SU-DHL-6 (cell line): ENCODE data around the gene CCDC85C.

ENCODE experiments used
- H2AFZ ChIP-seq: fragments of 200-600 bp; sonication (generic); 2 replicates; pipeline ENCODE4 v1.6.1; 2014; ENCODE audit warnings: low read depth, mild to moderate bottlenecking, moderate library complexity, mixed read lengths, antibody characterized with exemption, low read length; ENCODE audit not compliant: severe bottlenecking
- H3F3A ChIP-seq: fragments of 200-600 bp; shearing (Covaris generic); 2 replicates; pipeline ENCODE4 v1.6.0; 2016; ENCODE audit warnings: antibody characterized with exemption, mild to moderate bottlenecking; ENCODE audit not compliant: insufficient read depth
- H3K27ac ChIP-seq: fragments of 200-600 bp; sonication (generic); 2 replicates; pipeline ENCODE4 v1.5.1; 2016; ENCODE audit warnings: low read depth, mild to moderate bottlenecking, low read length, moderate library complexity, mixed read lengths
- H3K27me3 ChIP-seq: fragments of 200-600 bp; sonication (generic), shearing (Covaris generic); 2 replicates; pipeline ENCODE4 v1.6.0; 2014; ENCODE audit warnings: mild to moderate bottlenecking, low read length
- H3K36me3 ChIP-seq: fragments of 200-600 bp; sonication (generic); 2 replicates; pipeline ENCODE4 v1.6.1; 2014; ENCODE audit warnings: mild to moderate bottlenecking, low read length, mixed read lengths
- H3K4me2 ChIP-seq: fragments of 300-600, 200-600 bp; shearing (Covaris generic), sonication (generic); 2 replicates; pipeline ENCODE4 v1.6.0; 2014; ENCODE audit warnings: low read length, low read depth, mild to moderate bottlenecking; ENCODE audit not compliant: poor library complexity, severe bottlenecking
- H3K4me3 ChIP-seq: fragments of 200-600 bp; sonication (generic); 2 replicates; pipeline ENCODE4 v1.5.1; 2014; ENCODE audit warnings: antibody characterized with exemption, low read length, mild to moderate bottlenecking, mixed read lengths; ENCODE audit not compliant: insufficient read depth, poor library complexity, severe bottlenecking
- H3K79me2 ChIP-seq: fragments of 200-600 bp; sonication (generic); 2 replicates; pipeline ENCODE4 v1.6.1; 2014; ENCODE audit warnings: mild to moderate bottlenecking, low read length, moderate library complexity; ENCODE audit not compliant: insufficient read depth
- H3K9ac ChIP-seq: fragments of 200-600 bp; sonication (generic); 2 replicates; pipeline ENCODE4 v1.7.0; 2014; ENCODE audit warnings: mild to moderate bottlenecking, low read length
- H3K9me2 ChIP-seq: fragments of 200-600 bp; sonication (generic); replicated peaks from 2 replicates; pipeline ENCODE4 v1.6.1; 2014; ENCODE audit warnings: low read length; ENCODE audit not compliant: insufficient read depth
- H3K9me3 ChIP-seq: fragments of 200-600 bp; sonication (generic); 2 replicates; pipeline ENCODE4 v1.6.1; 2014; ENCODE audit warnings: low read length, mixed read lengths; ENCODE audit not compliant: insufficient read depth
- H4K20me1 ChIP-seq: fragments of 200-600 bp; sonication (generic); 2 replicates; pipeline ENCODE4 v1.6.1; 2014; ENCODE audit warnings: low read depth, mild to moderate bottlenecking, antibody characterized with exemption, low read length, moderate library complexity, mixed read lengths
- CTCF ChIP-seq: fragments of 200-600 bp; sonication (generic); IDR thresholded peaks from one replicate; pipeline ENCODE4 v1.5.1; 2017; ENCODE audit warnings: antibody characterized with exemption, mild to moderate bottlenecking, low read length, moderate library complexity; ENCODE audit not compliant: insufficient read depth, poor library complexity, severe bottlenecking
- EZH2phosphoT487 ChIP-seq: fragments of 200-600 bp; sonication (generic), shearing (Covaris generic); conservative IDR thresholded peaks from 2 replicates; pipeline ENCODE4 v1.6.1; 2018; ENCODE audit warnings: mild to moderate bottlenecking, antibody characterized with exemption, low read length, moderate library complexity, mixed read lengths

The CCDC85C gene

DNA sequence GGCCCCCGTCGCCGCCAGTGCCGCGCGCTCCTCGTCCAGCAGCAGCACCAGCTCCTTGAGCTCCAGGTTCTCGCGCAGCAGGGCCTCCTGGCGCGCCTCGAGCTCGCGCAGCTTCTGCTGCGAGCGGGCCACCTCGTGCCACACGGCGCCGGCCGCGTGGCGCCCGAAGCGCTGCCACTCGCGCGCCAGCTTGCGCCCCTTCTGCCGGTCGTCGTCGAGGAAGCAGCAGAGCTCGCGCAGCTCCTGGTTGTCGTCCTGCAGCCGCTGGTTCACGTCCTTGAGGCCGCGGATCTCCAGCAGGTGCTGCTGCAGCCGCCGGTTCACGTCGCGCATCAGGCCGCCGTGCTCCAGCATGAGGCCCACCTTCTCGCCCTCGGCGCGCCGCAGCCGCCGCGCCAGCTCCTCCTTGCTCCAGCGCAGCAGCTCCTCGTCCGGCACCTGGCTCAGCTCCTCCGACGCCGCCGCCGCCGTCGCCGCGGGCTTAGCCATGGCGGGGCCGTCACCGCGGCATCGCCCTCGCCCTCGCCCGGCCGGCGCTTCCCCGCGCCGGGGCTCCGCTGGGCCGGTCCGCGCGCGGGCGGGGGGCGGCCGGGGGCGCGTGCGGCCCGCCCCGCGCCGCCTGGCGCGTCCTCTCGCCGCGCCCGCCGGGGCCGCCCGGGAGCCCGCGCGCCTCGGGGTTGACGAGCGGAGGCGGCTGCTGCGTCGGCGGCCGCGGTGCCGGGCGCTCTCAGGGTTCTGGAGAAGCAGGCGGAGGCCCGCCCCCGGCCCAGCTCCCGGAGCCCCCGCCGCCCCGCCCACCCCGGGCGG is at the start of gene CCDC85C:
Gene CCDC85C, minus strand, starts transcription at position 737 of the 807 bp plus-strand sequence. Its CDS starts 248 bp downstream, at position 489.
- no peak within 1 kb of the TSS for H3K27ac ChIP-seq
- no peaks in the 10 kb centered on the region for H3F3A ChIP-seq
- no peaks in the 10 kb centered on the region for H3K9me3 ChIP-seq
- H3K4me3 ChIP-seq = peak within 1 kb of the TSS; percentile 59
- H3K4me2 ChIP-seq = peak within 1 kb of the TSS; percentile 70
- TF ChIP-seq EZH2phosphoT487 = no peak
- no peak for TF ChIP-seq CTCF
- no peaks in the 10 kb centered on the region for H3K36me3 ChIP-seq
- no peaks in the 10 kb centered on the region for H4K20me1 ChIP-seq
- peak within 1 kb of the TSS; percentile 86 for H2AFZ ChIP-seq
- H3K9ac ChIP-seq = peak within 1 kb of the TSS; percentile 59
- no peaks in the 10 kb centered on the region for H3K79me2 ChIP-seq
- H3K27me3 ChIP-seq = no peaks in the 10 kb centered on the region
- no peaks in the 10 kb centered on the region for H3K9me2 ChIP-seq

DNA sequence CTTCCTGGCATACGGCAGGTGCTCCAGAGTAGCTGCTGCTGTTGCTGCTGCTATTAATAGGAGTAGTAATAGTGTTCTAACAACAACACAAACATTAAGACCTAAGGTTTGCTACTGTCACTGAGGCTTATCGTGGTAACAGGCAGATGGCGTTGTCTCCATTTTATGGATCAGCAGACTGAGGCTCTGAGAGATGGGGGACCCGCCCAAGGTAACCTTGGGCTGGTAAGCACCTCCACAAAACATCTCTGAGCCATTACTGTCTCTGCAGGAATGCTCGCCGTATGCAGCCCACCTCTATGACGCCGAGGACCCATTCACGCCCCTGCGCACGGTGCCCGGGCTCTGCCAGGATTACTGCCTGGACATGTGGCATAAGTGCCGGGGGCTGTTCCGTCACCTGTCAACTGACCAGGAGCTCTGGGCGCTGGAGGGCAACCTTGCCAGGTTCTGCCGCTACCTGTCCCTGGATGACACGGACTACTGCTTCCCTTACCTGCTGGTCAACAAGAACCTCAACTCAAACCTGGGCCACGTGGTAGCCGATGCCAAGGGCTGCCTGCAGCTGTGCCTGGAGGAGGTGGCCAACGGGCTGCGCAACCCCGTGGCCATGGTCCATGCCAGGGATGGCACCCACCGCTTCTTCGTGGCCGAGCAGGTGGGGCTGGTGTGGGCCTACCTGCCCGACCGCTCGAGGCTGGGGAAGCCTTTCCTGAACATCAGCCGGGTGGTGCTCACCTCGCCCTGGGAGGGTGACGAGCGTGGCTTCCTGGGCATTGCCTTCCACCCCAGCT is 48.1 kb upstream of the CCDC85C start:
- Histone ChIP-seq H2AFZ (no peak overlapping the region), H3K27ac (no peak overlapping the region), H3K4me2 (no peak overlapping the region), H3K4me3 (no peak overlapping the region), H3F3A (no peaks in the 10 kb centered on the region), H3K79me2 (no peaks in the 10 kb centered on the region), H3K36me3 (no peaks in the 10 kb centered on the region), H3K9me2 (no peaks in the 10 kb centered on the region), H3K9ac (no peak overlapping the region), H3K9me3 (no peaks in the 10 kb centered on the region), H3K27me3 (no peaks in the 10 kb centered on the region), H4K20me1 (no peaks in the 10 kb centered on the region)
- TF ChIP-seq CTCF = no peak
- TF ChIP-seq EZH2phosphoT487 = no peak

- TF ChIP-seq CTCF = no peak
- TF ChIP-seq EZH2phosphoT487 = no peak
- Histone ChIP-seq H3K36me3 (no peaks in the 10 kb centered on the region), H3K9me2 (no peaks in the 10 kb centered on the region), H3K4me3 (no peak overlapping the region), H3K79me2 (no peaks in the 10 kb centered on the region), H3K9me3 (no peaks in the 10 kb centered on the region), H3K27ac (no peak overlapping the region), H3K27me3 (no peaks in the 10 kb centered on the region), H4K20me1 (no peaks in the 10 kb centered on the region), H2AFZ (no peak overlapping the region), H3K4me2 (no peak overlapping the region), H3F3A (no peaks in the 10 kb centered on the region), H3K9ac (no peak overlapping the region)
These were observed 46.2 kb upstream of the CCDC85C start for GRCh38 chr14:99650189-99650588.
